Mesendoderm (in vitro differentiated cells): ENCODE results near the gene TMC1.
A peak's percentile ranks its signal among the peaks of the same experiment; 100 is the strongest.

Source experiments
- DNase-seq: peaks from one replicate; pipeline ENCODE4 v3.0.0; 2013
- H2AK5ac ChIP-seq: 2 replicates; pipeline ENCODE4 v1.6.1; 2013; ENCODE audit warnings: low read length, inconsistent platforms
- H2BK120ac ChIP-seq: 2 replicates; pipeline ENCODE4 v1.6.1; 2013; ENCODE audit warnings: low read depth, mild to moderate bottlenecking, low read length, moderate library complexity, mixed read lengths
- H2BK15ac ChIP-seq: replicated peaks from 2 replicates; pipeline ENCODE4 v1.6.1; 2013; ENCODE audit warnings: low read depth, mild to moderate bottlenecking, moderate library complexity
- H2BK5ac ChIP-seq: 2 replicates; pipeline ENCODE4 v1.6.1; 2013; ENCODE audit warnings: low read length, inconsistent platforms
- H3K18ac ChIP-seq: 2 replicates; pipeline ENCODE4 v1.6.1; 2013; ENCODE audit warnings: mild to moderate bottlenecking, low read length, mixed read lengths
- H3K23ac ChIP-seq: one replicate; pipeline ENCODE4 v1.6.1; 2013; ENCODE audit warnings: low read length
- H3K27ac ChIP-seq: 2 replicates; pipeline ENCODE4 v1.5.1; 2013; ENCODE audit warnings: low read depth, mild to moderate bottlenecking, inconsistent platforms, low read length, moderate library complexity
- H3K27me3 ChIP-seq: 2 replicates; pipeline ENCODE4 v1.6.1; 2013; ENCODE audit warnings: low read length, control low read depth, mild to moderate bottlenecking, inconsistent platforms; ENCODE audit not compliant: insufficient read depth, poor library complexity
- H3K36me3 ChIP-seq: 2 replicates; pipeline ENCODE4 v1.6.1; 2013; ENCODE audit warnings: low read length, inconsistent platforms; ENCODE audit not compliant: control insufficient read depth, insufficient read depth
- H3K4ac ChIP-seq: one replicate; pipeline ENCODE4 v1.6.1; 2013; ENCODE audit warnings: low read depth, mild to moderate bottlenecking, low read length, moderate library complexity
- H3K4me1 ChIP-seq: 2 replicates; pipeline ENCODE4 v1.6.1; 2013; ENCODE audit warnings: low read depth, low read length, inconsistent platforms; ENCODE audit not compliant: control insufficient read depth
- H3K4me2 ChIP-seq: 2 replicates; pipeline ENCODE4 v1.6.1; 2013; ENCODE audit warnings: low read length
- H3K4me3 ChIP-seq: 2 replicates; pipeline ENCODE4 v1.5.1; 2013; ENCODE audit warnings: mild to moderate bottlenecking, low read length
- H3K56ac ChIP-seq: one replicate; pipeline ENCODE4 v1.6.1; 2013; ENCODE audit warnings: low read length
- H3K79me1 ChIP-seq: 2 replicates; pipeline ENCODE4 v1.6.1; 2013; ENCODE audit warnings: low read length, inconsistent platforms
- H3K79me2 ChIP-seq: 2 replicates; pipeline ENCODE4 v1.6.1; 2013; ENCODE audit warnings: mild to moderate bottlenecking, low read length; ENCODE audit not compliant: control insufficient read depth, insufficient read depth
- H3K9ac ChIP-seq: 2 replicates; pipeline ENCODE4 v1.6.1; 2013; ENCODE audit warnings: low read length, inconsistent platforms
- H4K5ac ChIP-seq: one replicate; pipeline ENCODE4 v1.6.1; 2013; ENCODE audit warnings: low read length
- H4K8ac ChIP-seq: one replicate; pipeline ENCODE4 v1.6.1; 2013; ENCODE audit warnings: low read depth, mild to moderate bottlenecking, control low read depth, low read length, moderate library complexity
- WGBS: extraction: QIAGEN DNeasy Blood & Tissue Kit; methylation state at CpG from one replicate; pipeline ENCODE4 v1.1.7; 2013; ENCODE audit warnings: low lambda C conversion rate, missing lambda C conversion rate; ENCODE audit not compliant: insufficient coverage; ENCODE audit errors: extremely low coverage; 5-methylcytosine and 5-hydroxymethylcytosine counted together

TMC1 gene

DNA sequence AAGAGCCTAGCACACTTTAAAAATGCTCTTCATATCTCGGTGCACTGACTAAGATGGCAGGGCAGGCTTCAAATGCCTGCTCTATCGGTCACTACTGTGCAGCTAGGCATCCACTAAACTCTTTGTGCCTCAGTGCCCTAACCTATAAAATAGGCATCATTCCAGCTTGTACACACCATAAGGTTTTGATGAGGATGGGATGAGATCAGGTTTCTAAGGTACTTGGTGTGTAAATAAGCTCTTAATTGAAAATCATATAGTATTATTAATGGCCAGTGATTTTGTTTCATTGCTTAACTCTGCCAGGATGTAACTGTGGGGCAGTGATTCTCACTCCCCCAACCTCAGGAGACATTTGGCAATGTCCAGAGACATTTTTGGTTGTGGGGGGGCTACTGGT is 352.9 kb downstream of the TMC1 start:
- no peak overlapping the region for H3K18ac ChIP-seq
- DNase-seq = no peak
- WGBS = no CpG with 5 or more reads among the region's 2 CpGs

DNA sequence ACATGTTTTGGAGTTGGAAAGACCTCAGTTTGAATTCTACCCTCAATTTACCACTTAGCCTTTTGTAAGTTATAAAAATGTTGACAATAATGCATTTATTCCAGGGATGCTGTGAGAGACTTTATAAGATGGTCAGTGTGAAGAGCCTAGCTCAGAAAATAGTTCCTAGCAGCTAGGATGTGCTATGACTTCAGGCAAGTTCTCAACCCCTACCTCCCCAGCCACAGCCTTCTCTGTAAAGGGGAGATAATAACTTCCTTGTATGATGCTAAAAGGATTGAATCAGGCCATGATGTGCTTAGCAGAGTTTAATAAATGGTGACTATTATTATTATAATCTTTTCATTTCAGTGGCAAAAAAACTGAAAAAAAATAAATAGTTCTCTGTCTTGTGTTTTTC is 353.8 kb downstream of the TMC1 start:
- Histone ChIP-seq H3K9ac (no peak overlapping the region), H3K4me1 (no peaks in the 10 kb centered on the region), H3K4me2 (no peak overlapping the region), H3K36me3 (no peaks in the 10 kb centered on the region), H2BK15ac (no peak overlapping the region), H4K5ac (no peak overlapping the region), H3K56ac (no peak overlapping the region), H2BK5ac (no peak overlapping the region), H2AK5ac (no peak overlapping the region), H3K4me3 (no peak overlapping the region), H3K23ac (no peak overlapping the region), H3K4ac (no peak overlapping the region), H4K8ac (no peak overlapping the region), H3K27me3 (no peaks in the 10 kb centered on the region), H3K79me1 (no peaks in the 10 kb centered on the region), H3K79me2 (no peaks in the 10 kb centered on the region), H3K27ac (no peak overlapping the region), H3K18ac (no peak overlapping the region), H2BK120ac (no peak overlapping the region)
- no peak for DNase-seq

More for the DNA sequence above, 352.9 kb downstream of the TMC1 start:
- Histone ChIP-seq H3K4me1 (no peaks in the 10 kb centered on the region), H2BK15ac (no peak overlapping the region), H3K79me2 (no peaks in the 10 kb centered on the region), H3K27me3 (no peaks in the 10 kb centered on the region), H3K4me3 (no peak overlapping the region), H3K79me1 (no peaks in the 10 kb centered on the region), H4K8ac (no peak overlapping the region), H2AK5ac (no peak overlapping the region), H3K4ac (peak overlapping the region; percentile 3), H2BK120ac (no peak overlapping the region), H2BK5ac (no peak overlapping the region), H3K9ac (no peak overlapping the region), H4K5ac (no peak overlapping the region), H3K56ac (no peak overlapping the region), H3K4me2 (no peak overlapping the region), H3K27ac (no peak overlapping the region), H3K23ac (no peak overlapping the region), H3K36me3 (no peaks in the 10 kb centered on the region)

DNA sequence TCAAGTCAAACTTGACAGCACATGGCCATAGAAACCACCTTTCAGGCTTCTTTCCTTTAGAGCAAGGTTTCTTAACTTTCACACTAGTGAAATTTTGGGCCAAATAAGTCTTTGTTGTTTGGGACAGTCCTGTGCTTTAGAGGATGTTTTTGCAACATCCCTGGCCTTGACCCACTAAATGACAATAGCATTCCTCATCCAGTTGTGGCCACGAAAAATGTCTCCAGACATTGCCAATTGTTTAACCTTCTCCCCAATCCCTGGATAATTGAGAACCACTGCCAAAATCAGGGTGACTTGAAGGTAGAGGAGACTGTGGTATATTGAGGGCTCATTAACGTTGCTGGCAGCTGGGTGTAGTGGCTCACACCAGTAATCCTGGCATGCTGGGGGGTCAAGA is 359.4 kb downstream of the TMC1 start:
- Histone ChIP-seq H2BK5ac (no peak overlapping the region), H2BK15ac (no peak overlapping the region), H3K27ac (no peak overlapping the region), H3K23ac (no peak overlapping the region), H3K79me2 (no peaks in the 10 kb centered on the region), H3K9ac (no peak overlapping the region), H2AK5ac (no peak overlapping the region), H3K79me1 (no peaks in the 10 kb centered on the region), H4K8ac (no peak overlapping the region), H3K4me1 (no peaks in the 10 kb centered on the region), H2BK120ac (no peak overlapping the region), H3K4ac (no peak overlapping the region), H3K27me3 (no peaks in the 10 kb centered on the region), H3K4me2 (no peak overlapping the region), H3K4me3 (no peak overlapping the region), H3K56ac (no peak overlapping the region), H3K18ac (no peak overlapping the region), H4K5ac (no peak overlapping the region), H3K36me3 (no peaks in the 10 kb centered on the region)
- WGBS = no CpG with 5 or more reads among the region's 2 CpGs
- no peak for DNase-seq

- H2BK120ac ChIP-seq = no peak overlapping the region
- no peak overlapping the region for H3K4me3 ChIP-seq
- no peaks in the 10 kb centered on the region for H3K36me3 ChIP-seq
- no peaks in the 10 kb centered on the region for H3K4me1 ChIP-seq
- H4K5ac ChIP-seq = no peak overlapping the region
- H3K27me3 ChIP-seq = no peaks in the 10 kb centered on the region
- H2BK15ac ChIP-seq = no peak overlapping the region
- no peak overlapping the region for H3K23ac ChIP-seq
- no peaks in the 10 kb centered on the region for H3K79me2 ChIP-seq
- H3K4me2 ChIP-seq = no peak overlapping the region
- H3K27ac ChIP-seq = no peak overlapping the region
- H4K8ac ChIP-seq = no peak overlapping the region
- H3K9ac ChIP-seq = no peak overlapping the region
- H2BK5ac ChIP-seq = no peak overlapping the region
- no peak overlapping the region for H2AK5ac ChIP-seq
- H3K4ac ChIP-seq = no peak overlapping the region
- no peak overlapping the region for H3K56ac ChIP-seq
- no peak for DNase-seq
- no CpG with 5 or more reads among the region's 6 CpGs for WGBS
- H3K18ac ChIP-seq = no peak overlapping the region
- H3K79me1 ChIP-seq = no peaks in the 10 kb centered on the region
These were observed 360.8 kb downstream of the TMC1 start for GRCh38 chr9:72882117-72882775.

DNA sequence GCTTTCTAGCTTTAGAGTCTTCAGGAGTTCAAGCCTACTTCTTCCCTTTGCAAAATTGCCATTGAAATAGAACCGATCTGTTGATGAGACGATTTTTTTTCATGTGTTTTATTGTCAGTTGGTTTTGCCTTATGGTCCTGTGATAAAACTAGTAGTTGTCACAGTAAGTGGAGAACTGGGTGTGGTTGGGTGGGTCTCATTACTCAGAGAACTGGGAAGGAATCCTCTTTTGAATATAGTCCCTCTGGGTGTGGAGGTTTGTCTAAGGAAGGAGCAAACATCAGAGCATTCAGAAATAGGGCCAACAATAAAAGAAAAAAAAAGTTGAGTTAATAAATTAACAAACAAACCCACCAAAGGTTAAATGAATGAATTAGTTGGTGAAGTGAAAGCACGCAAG is 362.5 kb downstream of the TMC1 start:
- no peak for DNase-seq
- H2BK5ac ChIP-seq = no peak overlapping the region
- H3K79me1 ChIP-seq = no peaks in the 10 kb centered on the region
- no peaks in the 10 kb centered on the region for H3K27me3 ChIP-seq
- no peak overlapping the region for H3K27ac ChIP-seq
- H4K5ac ChIP-seq = no peak overlapping the region
- no peak overlapping the region for H3K18ac ChIP-seq
- no peak overlapping the region for H3K4me2 ChIP-seq
- no peaks in the 10 kb centered on the region for H3K36me3 ChIP-seq
- H2BK15ac ChIP-seq = no peak overlapping the region
- no peak overlapping the region for H2AK5ac ChIP-seq
- no peaks in the 10 kb centered on the region for H3K4me1 ChIP-seq
- H4K8ac ChIP-seq = no peak overlapping the region
- no peak overlapping the region for H3K4me3 ChIP-seq
- WGBS = no CpG with 5 or more reads among the region's 3 CpGs
- no peak overlapping the region for H3K56ac ChIP-seq
- no peak overlapping the region for H3K23ac ChIP-seq
- H3K4ac ChIP-seq = no peak overlapping the region
- no peak overlapping the region for H3K9ac ChIP-seq
- H3K79me2 ChIP-seq = no peaks in the 10 kb centered on the region
- H2BK120ac ChIP-seq = no peak overlapping the region

DNA sequence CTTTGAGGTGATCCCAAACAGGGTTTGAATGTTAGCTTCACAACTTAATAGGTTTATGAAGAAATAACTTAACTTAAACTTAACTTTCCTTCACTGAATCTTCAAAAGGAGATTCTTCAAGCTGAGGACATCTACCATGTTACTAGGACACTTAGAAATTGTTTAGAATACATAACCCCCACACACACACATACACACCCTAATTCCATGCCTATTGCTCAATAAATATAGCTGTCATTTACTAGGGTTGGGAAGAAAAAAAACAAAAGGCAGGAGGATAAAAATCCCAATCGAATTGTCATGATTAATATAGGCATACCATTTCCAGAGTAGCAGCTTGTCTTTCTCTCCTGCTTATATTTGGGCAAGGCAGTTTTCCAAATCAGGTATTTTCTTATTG is 363.1 kb downstream of the TMC1 start:
- H3K23ac ChIP-seq = no peak overlapping the region
- H2BK5ac ChIP-seq = no peak overlapping the region
- H3K27ac ChIP-seq = no peak overlapping the region
- DNase-seq = no peak
- H3K18ac ChIP-seq = no peak overlapping the region
- no peaks in the 10 kb centered on the region for H3K79me1 ChIP-seq
- H2AK5ac ChIP-seq = no peak overlapping the region
- H2BK120ac ChIP-seq = no peak overlapping the region
- no CpG with 5 or more reads among the region's 1 CpG for WGBS
- H3K9ac ChIP-seq = no peak overlapping the region
- H4K5ac ChIP-seq = no peak overlapping the region
- no peak overlapping the region for H4K8ac ChIP-seq
- no peak overlapping the region for H2BK15ac ChIP-seq
- H3K4ac ChIP-seq = no peak overlapping the region
- H3K4me1 ChIP-seq = no peaks in the 10 kb centered on the region
- H3K56ac ChIP-seq = no peak overlapping the region
- H3K36me3 ChIP-seq = no peaks in the 10 kb centered on the region
- no peak overlapping the region for H3K4me2 ChIP-seq
- no peak overlapping the region for H3K4me3 ChIP-seq
- H3K79me2 ChIP-seq = no peaks in the 10 kb centered on the region
- no peaks in the 10 kb centered on the region for H3K27me3 ChIP-seq
